GM21576 (cell line): ENCODE measurements around the gene NBPF11.
"Not testable (repeated sequence)": the region's sequence is repeated elsewhere in the genome, so short reads cannot be mapped to it uniquely, and the experiment has no call there.

ENCODE experiments used
- ATAC-seq: cut with Tn5 transposase; IDR thresholded peaks from one replicate; pipeline ENCODE4 v1.9.1; 2021; ENCODE audit warnings: mild to moderate bottlenecking, moderate library complexity; ENCODE audit not compliant: unreplicated experiment

NBPF11 gene, protein sequence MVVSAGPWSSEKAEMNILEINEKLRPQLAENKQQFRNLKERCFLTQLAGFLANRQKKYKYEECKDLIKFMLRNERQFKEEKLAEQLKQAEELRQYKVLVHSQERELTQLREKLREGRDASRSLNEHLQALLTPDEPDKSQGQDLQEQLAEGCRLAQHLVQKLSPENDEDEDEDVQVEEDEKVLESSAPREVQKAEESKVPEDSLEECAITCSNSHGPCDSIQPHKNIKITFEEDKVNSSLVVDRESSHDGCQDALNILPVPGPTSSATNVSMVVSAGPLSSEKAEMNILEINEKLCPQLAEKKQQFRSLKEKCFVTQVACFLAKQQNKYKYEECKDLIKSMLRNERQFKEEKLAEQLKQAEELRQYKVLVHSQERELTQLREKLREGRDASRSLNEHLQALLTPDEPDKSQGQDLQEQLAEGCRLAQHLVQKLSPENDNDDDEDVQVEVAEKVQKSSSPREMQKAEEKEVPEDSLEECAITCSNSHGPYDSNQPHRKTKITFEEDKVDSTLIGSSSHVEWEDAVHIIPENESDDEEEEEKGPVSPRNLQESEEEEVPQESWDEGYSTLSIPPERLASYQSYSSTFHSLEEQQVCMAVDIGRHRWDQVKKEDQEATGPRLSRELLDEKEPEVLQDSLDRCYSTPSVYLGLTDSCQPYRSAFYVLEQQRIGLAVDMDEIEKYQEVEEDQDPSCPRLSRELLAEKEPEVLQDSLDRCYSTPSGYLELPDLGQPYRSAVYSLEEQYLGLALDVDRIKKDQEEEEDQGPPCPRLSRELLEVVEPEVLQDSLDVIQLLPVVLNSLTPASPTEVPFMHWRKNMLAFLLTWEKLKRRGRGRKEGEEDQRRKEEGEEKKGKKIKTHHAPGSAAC

DNA sequence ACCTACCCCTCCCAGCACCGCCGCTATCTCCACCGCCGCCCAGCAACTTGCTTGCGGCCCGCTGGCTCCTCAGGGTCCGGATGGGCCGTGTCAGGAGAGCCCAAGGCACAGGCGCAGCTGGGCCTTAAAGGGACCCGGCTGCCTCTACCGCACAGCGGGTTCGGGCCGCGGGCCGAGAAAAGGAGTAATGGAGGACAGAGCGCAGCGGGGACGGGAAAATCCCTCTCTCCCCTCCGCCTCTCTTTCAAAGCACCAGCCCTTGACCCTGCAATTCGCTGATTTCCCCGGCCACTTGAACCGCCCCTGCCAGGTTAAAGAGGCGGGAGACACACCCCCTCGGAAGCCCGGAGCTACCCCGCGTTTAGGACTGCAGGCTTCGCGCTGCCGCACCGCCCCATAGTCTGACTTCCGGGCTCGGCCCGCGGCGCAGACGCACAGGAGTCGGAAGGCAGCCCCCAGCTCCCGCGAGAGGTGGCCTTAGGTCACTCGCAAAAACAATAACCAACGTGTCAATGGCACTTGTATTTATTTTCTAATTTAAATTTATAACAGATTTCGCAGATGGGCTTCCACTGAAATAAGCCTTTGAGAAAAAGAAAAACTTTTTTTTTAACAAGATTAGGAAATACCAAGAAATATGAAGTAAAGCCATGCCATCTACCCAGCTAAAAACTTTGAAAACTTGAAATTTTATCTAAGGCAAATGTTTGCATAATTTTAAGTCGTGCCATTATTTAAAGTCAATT is at the start of gene NBPF11:
TSS of gene NBPF11 (minus strand) at position 371 of the 746 bp plus-strand sequence. CDS start 25,278 bp downstream, outside the sequence.
- ATAC-seq = peak; percentile 71

DNA sequence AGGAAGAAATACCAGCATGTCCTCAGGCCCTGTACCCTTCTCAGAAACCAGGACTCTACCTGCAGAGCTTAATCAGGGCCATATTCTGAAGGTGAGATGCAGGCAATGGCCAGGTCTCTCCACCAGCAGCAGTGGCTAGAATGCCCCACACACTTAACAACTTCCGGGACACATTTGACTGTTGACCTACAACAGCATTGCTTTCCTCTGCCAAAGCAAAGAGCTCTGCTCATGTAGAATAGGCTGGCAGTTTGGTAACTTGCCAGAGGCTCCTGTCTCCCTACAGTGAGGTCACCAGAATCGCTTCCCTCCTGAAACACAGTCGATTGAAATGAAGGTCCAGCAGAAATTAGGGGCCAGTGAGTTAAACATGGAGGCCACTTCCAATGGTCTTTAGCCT is 45.3 kb upstream of the NBPF11 start:
- ATAC-seq = not testable (repeated sequence)

DNA sequence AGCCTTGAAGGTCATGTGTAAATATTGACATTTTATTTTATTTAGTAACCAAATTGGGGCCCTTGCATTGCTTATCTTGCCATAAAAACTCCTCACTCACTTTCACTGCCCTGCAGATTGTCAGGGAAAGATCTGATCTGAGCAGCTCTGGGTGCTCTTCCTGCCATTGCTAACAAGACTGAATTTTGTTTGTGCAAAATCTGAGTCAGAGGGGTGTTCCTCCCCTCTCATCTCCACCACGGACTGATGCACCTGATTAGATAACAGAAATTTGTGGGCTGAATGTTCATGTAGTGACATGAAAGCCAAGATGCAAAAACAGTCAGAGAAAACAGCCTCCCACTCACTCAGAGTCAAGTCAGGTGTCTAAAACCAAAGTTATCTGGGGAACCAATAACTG is 44.9 kb upstream of the NBPF11 start:
- ATAC-seq = not testable (repeated sequence)

DNA sequence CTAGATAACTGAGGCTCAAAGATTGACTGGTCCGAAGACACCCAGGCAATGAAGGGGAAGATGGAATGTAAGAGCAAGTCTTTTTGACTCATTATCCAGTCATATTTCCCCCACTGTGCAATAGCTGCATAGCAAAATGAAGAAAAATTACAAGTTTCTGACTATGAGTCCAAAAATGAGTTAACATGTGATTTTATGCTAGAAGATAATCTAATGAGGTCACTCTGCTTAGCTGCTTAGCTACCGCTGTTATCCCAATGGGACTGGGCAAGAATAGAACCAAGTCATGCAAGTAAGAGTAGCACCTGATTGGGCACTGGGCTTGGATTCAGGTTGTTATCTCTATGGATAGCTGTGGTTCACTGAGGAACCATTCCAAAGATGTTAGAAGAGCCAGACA is 43.0 kb upstream of the NBPF11 start:
- not testable (repeated sequence) for ATAC-seq

DNA sequence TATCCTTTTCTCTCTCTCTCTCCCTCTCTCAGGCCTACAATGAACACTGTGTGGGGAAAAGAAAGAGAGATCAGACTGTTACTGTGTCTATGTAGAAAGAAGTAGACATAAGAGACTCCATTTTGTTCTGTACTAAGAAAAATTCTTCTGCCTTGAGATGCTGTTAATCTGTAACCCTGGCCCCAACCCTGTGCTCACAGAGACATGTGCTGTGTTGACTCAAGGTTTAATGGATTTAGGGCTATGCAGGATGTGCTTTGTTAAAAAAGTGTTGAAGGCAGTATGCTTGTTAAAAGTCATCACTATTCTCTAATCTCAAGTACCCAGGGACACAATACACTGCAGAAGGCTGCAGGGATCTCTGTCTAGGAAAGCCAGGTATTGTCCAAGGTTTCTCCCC is 36.7 kb upstream of the NBPF11 start:
- not testable (repeated sequence) for ATAC-seq

DNA sequence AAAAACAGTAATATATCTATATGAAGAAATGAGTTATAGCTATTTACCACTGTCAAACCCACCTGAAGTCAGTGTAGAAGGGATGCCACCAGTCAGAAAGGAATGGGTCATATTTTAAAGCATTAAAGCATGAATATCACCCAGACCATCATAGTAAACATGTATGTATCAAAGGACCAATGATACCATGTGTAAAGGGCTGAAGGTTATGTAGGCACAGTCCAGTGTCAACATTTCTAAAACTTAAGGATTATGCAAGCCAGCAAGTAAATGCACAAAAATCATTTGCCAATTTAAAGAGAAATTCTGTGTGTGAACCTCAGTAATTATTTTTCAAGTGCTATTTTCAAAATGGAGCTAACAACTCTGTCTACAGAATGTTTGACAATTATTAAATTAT is 26.6 kb upstream of the NBPF11 start:
- not testable (repeated sequence) for ATAC-seq

DNA sequence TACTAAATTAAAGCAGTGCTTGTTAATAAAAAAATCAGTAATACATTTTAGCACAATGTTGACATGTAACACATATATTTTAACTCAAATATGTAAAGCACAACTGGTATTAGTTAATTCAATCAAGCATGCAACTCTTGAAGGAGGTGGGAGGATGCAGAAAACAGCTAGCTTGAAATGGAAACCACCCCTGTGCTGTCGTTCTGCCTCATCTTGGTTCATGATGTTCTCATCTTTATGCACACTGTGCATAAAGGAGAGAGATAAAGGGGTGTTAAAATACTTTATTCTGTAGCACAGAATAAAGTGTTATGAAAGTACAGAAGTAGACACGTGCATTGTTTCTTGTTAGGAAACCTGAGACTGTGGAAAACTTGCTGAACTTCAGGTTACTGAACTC is 23.3 kb upstream of the NBPF11 start:
- ATAC-seq = not testable (repeated sequence)

DNA sequence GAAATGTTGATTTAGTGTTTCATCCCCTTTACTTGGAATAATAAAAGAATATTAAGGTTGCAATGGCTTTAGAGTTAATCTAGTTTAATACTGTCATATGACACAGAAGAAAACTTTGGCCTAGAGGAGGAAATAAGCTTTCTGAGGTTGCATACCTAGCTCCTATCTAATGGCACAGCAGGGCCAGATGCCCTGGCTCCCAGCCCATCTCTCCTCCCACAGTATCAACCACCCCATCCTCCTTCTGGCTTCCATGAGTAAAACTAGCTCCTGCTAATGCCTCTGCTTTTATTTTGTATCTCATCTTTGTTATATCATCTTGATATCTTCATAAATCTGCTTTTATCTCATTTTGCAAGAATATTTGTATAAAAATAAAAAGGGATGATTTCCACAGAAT is 19.9 kb upstream of the NBPF11 start:
- not testable (repeated sequence) for ATAC-seq

DNA sequence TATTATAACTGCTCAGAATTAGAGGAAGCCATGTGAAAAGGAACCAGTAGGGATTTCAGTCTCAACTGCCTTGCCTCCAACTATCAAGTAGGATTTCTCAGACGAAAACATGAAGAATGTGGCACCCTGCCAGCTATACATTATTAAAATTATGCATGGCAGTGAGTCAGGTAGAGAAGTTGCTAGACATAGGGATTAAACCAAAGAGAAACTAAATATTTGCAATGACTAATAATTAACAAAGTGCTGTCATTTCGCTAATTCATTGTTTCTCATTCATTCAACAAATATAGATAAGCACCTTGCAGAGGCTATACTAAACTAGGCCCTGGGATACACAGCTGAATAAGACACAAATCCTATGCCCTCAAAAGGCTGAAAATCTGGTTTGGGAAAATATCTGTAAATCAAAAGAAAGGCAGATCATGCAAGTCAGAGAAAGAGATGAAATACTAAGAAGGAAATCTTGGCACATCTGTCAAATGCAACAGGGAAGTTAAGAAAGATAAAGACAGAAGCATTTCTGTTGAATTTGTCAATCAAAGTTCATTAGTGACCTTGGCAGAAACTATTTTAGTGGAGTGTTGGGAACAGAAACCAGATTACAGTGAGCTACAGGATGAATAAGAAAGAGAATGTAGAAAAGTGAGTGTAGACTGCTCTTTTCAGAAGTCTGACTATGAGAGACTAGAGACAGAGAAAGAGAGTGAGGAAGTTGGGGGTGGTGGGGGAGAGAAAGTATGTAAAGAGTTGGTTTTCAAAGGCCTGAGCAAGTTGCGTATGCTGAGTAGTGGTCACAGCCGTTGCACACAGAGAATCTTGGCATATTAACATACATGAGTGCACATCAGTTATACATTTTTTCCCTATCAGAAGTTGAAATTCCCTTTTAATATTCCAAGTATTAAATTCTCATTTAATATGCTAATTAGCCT is 14.7 kb upstream of the NBPF11 start:
- ATAC-seq = no peak

DNA sequence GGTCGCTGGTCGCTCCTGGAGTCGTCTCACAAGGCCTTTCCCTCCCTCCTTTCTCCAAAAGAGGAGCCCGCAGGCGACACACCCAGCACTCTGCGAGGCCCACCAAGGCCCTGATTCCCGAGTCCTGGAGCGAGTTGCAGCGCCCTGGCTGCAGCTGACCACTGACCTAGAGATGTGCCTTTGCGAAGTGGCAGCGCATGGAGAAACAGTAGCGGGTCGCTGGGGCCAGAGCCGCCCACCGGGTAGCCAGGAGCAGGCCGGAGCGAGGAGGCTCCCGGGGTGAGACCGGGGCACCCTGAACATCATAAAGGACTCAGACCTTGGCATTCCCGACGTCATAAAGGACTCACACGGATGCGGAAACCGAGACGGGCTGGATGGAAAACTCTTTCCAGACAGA is 10.3 kb upstream of the NBPF11 start:
- no peak for ATAC-seq

DNA sequence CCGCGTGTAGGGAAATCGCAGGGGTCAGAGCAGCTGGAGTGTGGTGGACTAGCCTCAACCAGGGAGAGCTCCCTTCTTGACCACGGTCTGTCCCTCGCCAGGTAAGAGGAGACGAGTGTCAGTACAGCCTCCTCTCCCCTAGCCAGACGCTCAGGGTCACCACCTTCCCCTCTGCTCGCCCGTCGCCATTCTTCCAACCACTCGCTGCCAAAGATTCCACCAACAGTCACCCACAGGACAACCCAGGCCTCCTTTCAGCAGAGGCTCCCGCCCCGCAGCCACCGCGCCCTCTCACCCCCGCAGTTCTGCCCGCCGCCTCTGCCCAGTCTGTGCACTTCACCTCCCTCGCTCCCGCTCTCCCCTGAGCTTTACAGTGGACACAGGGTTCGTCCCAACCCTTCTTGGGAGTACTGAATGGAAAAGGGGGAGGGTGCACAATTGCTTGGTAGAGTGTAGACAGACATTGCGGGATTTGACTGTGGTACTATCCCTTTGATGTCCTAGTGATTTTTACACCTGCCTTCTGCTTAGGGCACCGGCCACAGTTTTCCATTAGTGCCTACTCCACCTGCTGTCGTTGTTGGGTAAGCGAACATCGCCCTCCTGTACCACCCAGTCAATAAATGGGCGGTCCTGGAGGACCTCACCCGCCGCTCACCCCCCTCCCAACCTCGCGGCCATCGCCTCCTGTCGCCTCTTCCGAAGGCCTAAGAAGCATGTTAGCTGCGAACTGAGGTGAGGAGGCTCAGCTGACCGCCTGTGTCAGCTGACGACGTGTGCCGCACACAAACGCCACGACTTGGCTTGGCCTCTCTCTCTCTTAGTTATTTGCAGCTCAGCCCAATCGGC is 9.2 kb upstream of the NBPF11 start:
- no peak for ATAC-seq

DNA sequence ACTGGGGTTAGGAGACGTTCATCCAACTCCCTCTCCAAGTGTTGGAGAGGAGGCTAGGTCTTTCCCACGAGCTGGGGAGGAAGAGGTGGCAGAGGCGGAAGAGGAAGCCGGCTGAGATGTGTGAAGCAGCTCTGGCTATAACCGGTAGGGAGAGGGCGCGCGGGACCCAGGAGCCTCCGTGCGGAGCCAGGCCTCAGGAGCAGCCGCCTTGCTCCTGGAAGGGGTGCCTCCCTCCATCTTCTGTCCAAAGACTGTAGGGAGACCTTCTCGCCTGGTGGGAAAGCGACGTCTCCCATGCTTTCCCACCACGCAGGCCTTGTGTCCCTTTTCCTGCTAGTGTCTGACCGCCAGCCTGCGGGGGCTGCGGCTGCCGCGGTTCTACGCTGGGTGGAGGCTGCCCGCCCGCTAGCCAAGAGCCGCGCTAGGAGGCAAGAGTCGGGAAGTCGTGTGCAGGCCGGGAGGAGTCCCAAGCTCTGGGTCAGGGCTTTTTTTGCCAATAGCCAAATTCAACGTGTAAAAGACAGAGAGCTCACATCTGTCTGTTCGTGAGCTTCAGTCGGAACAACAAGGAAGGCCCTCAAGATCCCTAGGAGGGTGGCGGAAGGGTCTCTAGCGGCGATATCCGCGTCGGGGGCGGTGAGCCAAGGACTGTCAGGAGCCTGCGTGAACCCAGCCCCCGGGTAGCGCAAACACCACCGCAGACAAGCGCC is 8.4 kb upstream of the NBPF11 start:
- ATAC-seq = no peak

DNA sequence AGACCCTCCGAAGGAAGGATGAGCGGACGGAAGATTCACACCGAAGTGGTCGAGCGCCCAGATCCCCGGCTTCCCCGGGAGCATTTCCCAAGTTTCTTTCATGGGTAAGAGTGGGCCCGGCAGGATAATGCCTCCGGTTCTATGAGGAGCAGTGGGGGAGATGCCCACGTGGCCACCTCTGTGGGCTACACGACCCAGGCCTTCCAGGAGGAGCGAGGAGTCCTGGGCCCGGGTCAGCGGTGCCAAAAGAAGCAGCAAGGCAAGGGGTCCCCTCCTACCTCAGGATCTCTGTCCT is 7.9 kb upstream of the NBPF11 start:
- ATAC-seq = no peak

DNA sequence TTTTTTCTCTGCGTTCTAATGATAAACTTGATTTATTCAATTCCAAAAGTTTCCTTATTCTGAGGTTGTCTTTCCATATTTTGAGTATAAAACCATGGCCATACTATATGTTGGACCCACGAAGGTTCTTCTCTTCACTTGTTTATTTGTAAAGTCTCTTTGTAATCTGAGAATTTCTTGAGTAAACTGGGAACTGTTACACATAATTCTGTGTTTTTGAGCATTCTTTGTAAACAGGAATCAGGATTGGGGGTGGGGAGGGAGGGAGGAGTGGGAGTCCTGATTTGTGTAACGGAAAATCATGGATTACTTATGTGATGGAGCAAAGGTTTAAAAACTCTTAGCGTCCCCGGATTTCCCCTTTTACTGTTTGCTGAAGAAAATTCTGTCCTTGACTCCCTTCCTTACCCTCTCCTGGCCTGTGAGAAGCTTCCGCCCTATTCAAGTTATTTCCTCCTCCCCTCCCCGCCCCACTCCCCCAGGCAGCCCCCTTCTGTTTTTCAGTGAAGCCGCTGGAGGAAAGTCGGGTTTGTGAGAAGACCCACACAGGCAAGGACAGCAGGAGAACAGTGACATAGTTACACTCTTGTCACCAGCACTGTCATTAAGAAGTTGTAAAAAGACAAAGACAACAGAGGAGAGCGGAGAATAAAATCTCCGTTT is 6.4 kb upstream of the NBPF11 start:
- ATAC-seq = no peak

DNA sequence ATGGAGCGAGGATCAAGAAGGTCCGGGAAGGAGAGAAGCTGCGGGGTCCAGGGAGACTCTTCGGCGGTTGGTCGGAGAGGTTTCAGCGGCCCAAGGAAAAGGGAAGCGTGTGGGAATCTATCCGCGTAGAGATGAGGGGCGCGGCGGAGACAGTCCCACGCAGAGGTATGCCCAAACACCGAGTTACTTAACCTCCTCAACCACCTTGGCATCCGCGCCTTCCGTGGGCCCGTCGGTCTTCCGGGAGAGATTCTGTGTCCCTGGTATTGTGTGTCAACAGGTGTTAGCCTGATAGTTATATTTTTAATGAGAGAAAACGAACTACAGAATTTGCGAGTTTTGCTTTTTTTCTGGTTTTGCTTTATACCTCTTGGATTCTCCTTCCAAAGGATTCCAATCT is 5.7 kb upstream of the NBPF11 start:
- not testable (repeated sequence) for ATAC-seq

DNA sequence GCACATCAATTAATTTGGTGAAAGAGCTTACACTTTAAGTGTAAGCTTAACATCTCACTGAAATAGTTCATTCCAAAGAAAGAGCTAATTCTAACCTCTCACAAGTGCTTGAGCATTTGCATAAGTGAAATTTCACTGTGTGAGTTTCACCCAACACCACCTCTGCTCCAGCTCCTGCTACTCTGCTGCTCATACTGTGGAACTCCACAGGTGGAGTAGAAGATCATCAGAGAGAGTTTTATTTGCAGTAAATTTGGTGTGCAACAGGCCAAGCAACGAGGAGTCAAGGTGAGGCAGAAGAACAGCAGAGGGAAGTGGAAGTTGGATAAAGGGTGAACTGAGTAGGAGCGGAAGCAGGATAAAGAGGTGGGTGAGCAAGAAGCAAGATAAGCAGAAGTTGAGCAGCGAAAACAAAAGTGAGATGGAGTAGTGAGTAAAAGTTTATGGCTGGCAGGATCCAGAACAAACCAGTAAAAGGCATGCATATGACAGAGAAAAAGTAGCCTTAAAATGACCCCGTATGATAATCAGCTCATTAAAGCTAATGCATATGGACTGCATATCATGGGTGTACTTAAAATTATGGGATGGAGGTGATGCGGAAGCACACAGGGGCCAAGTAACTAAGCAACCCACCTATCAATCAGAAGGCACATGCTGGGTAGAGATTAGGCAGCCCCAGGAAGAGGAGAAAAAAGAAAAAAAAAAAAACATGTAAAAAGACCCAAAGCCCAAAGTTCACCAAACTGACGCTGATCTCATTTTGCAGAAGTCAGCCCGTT is 3.6 kb upstream of the NBPF11 start:
- ATAC-seq = peak; percentile 31

DNA sequence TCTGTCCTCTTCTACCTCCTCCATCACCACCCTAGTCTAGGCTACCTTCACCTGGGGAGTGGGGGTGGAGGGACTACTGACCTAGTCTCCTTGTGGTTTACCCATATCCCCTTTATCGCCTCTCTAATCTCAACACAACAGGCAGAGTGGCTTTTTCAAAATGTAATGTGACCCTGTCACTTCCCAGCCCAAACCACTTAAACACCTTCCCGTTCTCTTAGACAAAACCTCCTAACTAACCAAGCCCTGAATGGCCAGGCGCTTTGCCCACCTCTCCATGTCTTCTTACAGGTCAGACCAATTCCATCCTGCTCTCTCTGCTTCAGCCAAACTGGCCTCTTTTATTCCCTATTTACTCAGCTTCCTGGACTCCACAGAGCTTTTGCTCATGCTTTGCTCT is 714 bp upstream of the NBPF11 start:
- not testable (repeated sequence) for ATAC-seq
